ENCODE data around the gene ASB1. TPM values are rescaled to one million over a fixed set of nuclear protein-coding genes. Genes with fewer than 3 reads are reported as not detected.

ASB1 gene
- total and polyA plus RNA-seq, 9 donors, result 39.1 to 48.4 (median 42.9) TPM

DNA sequence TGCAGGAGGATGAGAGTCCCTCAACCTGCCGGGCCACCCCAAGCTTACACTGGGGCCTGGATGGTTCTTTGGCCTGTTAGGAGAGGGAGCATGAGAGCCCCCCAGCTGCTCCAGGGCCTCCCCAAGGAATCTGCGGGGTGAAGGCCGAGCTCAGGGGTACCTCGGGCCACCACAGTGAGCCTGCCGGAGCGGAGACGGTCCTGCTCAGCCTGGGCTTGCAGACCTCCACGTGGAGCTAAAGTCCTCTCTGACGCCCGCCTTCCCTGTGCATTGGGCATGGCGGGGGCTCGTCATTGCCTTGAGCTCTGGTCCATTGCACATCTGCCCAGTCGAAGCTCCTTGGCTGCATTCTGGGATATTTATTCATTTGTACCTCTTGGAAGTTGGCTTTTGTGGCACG is 62.7 kb downstream of the ASB1 start:
- Histone ChIP-seq H3K4me3 (ENCODE audit: low read length) (no peak overlapping the region), H3K4me1 (ENCODE audit: control insufficient read depth, insufficient read depth, low read length) (no peaks in the 10 kb centered on the region), H3K27me3 (ENCODE audit: control insufficient read depth, insufficient read depth, low read length) (no peaks in the 10 kb centered on the region), H3K27ac (ENCODE audit: low read length) (no peak overlapping the region), H3K9me3 (replicated peaks; ENCODE audit: control insufficient read depth, low read depth, low read length) (no peaks in the 10 kb centered on the region), H3K36me3 (ENCODE audit: control insufficient read depth, insufficient read depth, low read length) (no peaks in the 10 kb centered on the region)
- DNase-seq, result no peak
- WGBS (ENCODE audit: insufficient coverage), result 93% methylated on average over 11 of the region's 14 CpGs

- Histone ChIP-seq H3K4me1 (ENCODE audit: control insufficient read depth, insufficient read depth, low read length) (no peaks in the 10 kb centered on the region), H3K9me3 (replicated peaks; ENCODE audit: control insufficient read depth, low read depth, low read length) (no peaks in the 10 kb centered on the region), H3K36me3 (ENCODE audit: control insufficient read depth, insufficient read depth, low read length) (no peaks in the 10 kb centered on the region), H3K27ac (ENCODE audit: low read length) (no peak overlapping the region), H3K4me3 (ENCODE audit: low read length) (no peak overlapping the region), H3K27me3 (ENCODE audit: control insufficient read depth, insufficient read depth, low read length) (no peaks in the 10 kb centered on the region)
- DNase-seq, result no peak
Measured at GRCh38 chr2:238489896-238490295, 63.2 kb downstream of the ASB1 start.

GRCh38 chr2:238492840-238493239 is 66.1 kb downstream of the ASB1 start:
- no peak overlapping the region for H3K27ac ChIP-seq (ENCODE audit: low read length)
- H3K4me3 ChIP-seq (ENCODE audit: low read length), result no peak overlapping the region
- no peaks in the 10 kb centered on the region for H3K4me1 ChIP-seq (ENCODE audit: control insufficient read depth, insufficient read depth, low read length)
- WGBS (ENCODE audit: insufficient coverage), result 50% methylated on average over 2 of the region's 5 CpGs
- no peaks in the 10 kb centered on the region for H3K9me3 ChIP-seq (replicated peaks; ENCODE audit: control insufficient read depth, low read depth, low read length)
- DNase-seq, result no peak
- H3K27me3 ChIP-seq (ENCODE audit: control insufficient read depth, insufficient read depth, low read length), result no peaks in the 10 kb centered on the region
- H3K36me3 ChIP-seq (ENCODE audit: control insufficient read depth, insufficient read depth, low read length), result no peaks in the 10 kb centered on the region

DNA sequence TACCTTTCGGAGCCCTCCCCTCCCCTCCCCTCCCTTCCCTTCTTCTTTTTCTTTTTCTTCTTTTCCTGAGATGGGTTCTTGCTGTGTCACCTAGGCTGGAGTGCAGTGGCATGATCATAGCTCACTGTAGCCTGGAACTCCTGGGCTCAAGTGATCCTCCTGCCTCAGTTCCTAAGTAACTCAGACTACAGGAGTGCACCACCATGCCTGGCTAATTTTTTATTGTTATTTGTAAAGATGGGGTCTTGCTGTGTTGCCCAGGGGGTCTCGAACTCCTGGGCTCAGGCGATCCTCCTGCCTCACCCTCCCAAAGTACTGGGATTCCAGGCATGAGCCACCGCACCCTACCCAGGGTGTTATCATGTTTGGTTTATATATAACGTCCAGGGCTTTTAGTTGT is 66.7 kb downstream of the ASB1 start:
- Histone ChIP-seq H3K27me3 (ENCODE audit: control insufficient read depth, insufficient read depth, low read length) (no peaks in the 10 kb centered on the region), H3K4me3 (ENCODE audit: low read length) (no peak overlapping the region), H3K4me1 (ENCODE audit: control insufficient read depth, insufficient read depth, low read length) (no peaks in the 10 kb centered on the region), H3K36me3 (ENCODE audit: control insufficient read depth, insufficient read depth, low read length) (no peaks in the 10 kb centered on the region), H3K9me3 (replicated peaks; ENCODE audit: control insufficient read depth, low read depth, low read length) (no peaks in the 10 kb centered on the region), H3K27ac (ENCODE audit: low read length) (no peak overlapping the region)
- 83% methylated on average over 1 of the region's 5 CpGs for WGBS (ENCODE audit: insufficient coverage)
- DNase-seq, result no peak

DNA sequence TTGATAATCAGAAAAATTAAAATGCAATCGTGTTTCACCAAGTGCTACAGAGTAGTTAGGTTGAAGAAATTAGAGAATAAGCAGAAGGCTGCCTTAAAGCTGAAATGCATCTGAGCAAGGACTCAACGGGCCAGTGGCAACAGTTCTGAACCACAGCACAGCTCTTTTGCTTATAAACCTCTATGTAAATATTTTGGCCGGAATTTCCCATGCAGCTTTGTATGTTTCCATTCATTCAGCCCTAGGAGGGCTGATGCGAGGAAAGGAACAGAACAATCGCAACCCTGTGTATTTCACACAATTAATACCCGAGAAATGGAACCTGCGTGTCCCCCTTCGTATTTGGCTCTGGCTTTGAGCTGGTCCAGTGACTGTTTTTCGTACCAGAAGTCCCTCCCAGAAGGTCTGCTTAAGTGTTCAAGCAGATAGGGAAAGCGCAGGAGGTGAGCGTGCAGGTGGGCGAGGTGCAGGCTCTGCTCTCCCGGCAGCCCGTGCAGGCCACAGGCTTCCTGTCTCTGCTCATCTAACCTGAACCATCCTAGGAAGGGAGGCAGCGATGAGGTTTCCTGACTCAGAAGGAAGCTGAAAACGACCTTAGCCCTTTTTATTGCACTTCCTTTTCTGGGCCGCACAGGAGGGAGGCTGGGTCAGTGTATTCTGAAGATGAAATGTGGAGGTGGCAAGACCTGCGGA is 67.3 kb downstream of the ASB1 start:
- Histone ChIP-seq H3K36me3 (ENCODE audit: control insufficient read depth, insufficient read depth, low read length) (no peaks in the 10 kb centered on the region), H3K27me3 (ENCODE audit: control insufficient read depth, insufficient read depth, low read length) (no peaks in the 10 kb centered on the region), H3K4me1 (ENCODE audit: control insufficient read depth, insufficient read depth, low read length) (no peaks in the 10 kb centered on the region), H3K27ac (ENCODE audit: low read length) (no peak overlapping the region), H3K4me3 (ENCODE audit: low read length) (no peak overlapping the region), H3K9me3 (replicated peaks; ENCODE audit: control insufficient read depth, low read depth, low read length) (no peaks in the 10 kb centered on the region)
- WGBS (ENCODE audit: insufficient coverage), result 66% methylated on average over 12 of the region's 18 CpGs
- DNase-seq, result no peak

DNA sequence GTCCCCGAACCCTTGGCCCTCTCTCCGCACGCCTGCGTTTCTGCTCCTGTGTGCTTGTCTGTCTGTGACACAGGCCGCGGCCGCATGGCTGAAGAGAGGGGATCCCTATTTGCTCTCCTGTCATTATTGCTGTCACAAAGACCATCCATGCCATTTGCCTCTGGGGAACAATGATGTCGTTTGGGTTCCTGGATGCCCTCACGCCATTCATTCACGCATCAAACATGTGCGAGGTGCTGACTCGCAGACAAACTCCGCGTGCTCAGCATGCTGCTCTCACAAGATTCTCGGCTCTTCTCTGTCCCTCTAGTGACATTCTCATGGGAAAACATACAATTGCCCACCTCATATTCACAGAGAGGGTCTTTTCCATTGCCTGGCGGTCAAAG is 67.8 kb downstream of the ASB1 start:
- Histone ChIP-seq H3K36me3 (ENCODE audit: control insufficient read depth, insufficient read depth, low read length) (no peaks in the 10 kb centered on the region), H3K4me3 (ENCODE audit: low read length) (no peak overlapping the region), H3K27ac (ENCODE audit: low read length) (no peak overlapping the region), H3K27me3 (ENCODE audit: control insufficient read depth, insufficient read depth, low read length) (no peaks in the 10 kb centered on the region), H3K9me3 (replicated peaks; ENCODE audit: control insufficient read depth, low read depth, low read length) (no peaks in the 10 kb centered on the region), H3K4me1 (ENCODE audit: control insufficient read depth, insufficient read depth, low read length) (no peaks in the 10 kb centered on the region)
- no peak for DNase-seq
- 95% methylated on average over 15 of the region's 16 CpGs for WGBS (ENCODE audit: insufficient coverage)

- no peak overlapping the region for H3K27ac ChIP-seq (ENCODE audit: low read length)
- WGBS (ENCODE audit: insufficient coverage), result 68% methylated on average over 6 of the region's 10 CpGs
- DNase-seq, result no peak
- H3K4me1 ChIP-seq (ENCODE audit: control insufficient read depth, insufficient read depth, low read length), result no peaks in the 10 kb centered on the region
- no peak overlapping the region for H3K4me3 ChIP-seq (ENCODE audit: low read length)
- H3K9me3 ChIP-seq (replicated peaks; ENCODE audit: control insufficient read depth, low read depth, low read length), result no peaks in the 10 kb centered on the region
- H3K27me3 ChIP-seq (ENCODE audit: control insufficient read depth, insufficient read depth, low read length), result no peaks in the 10 kb centered on the region
- no peaks in the 10 kb centered on the region for H3K36me3 ChIP-seq (ENCODE audit: control insufficient read depth, insufficient read depth, low read length)
Measured at GRCh38 chr2:238495422-238495821, 68.7 kb downstream of the ASB1 start.

- WGBS (ENCODE audit: insufficient coverage), result 87% methylated on average over 15 of the region's 23 CpGs
- no peaks in the 10 kb centered on the region for H3K36me3 ChIP-seq (ENCODE audit: control insufficient read depth, insufficient read depth, low read length)
Measured at GRCh38 chr2:238496756-238497609, 70.3 kb downstream of the ASB1 start.

DNA sequence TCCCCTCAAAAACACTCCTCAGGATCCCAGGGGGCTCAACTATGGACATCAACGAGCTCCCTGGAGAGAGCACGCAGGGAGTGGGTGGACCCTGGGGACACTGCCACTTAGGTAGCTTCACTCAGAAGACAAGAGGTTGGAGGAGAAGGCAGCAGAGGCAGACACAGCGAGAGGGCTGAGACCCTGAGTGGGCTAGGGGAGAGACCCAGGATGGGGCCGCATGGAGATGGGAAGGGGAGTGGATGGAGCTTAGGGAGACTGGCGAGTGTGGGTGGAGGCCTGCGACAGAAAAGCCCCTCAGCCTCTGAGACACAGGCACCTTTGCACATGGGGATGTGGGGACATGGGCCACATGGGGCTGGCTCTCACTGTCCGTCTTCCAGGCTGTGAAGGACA is 70.9 kb downstream of the ASB1 start:
- H3K27me3 ChIP-seq (ENCODE audit: control insufficient read depth, insufficient read depth, low read length), result no peaks in the 10 kb centered on the region
- no peaks in the 10 kb centered on the region for H3K36me3 ChIP-seq (ENCODE audit: control insufficient read depth, insufficient read depth, low read length)
- no peak for DNase-seq
- H3K9me3 ChIP-seq (replicated peaks; ENCODE audit: control insufficient read depth, low read depth, low read length), result no peaks in the 10 kb centered on the region
- no peak overlapping the region for H3K27ac ChIP-seq (ENCODE audit: low read length)
- no peaks in the 10 kb centered on the region for H3K4me1 ChIP-seq (ENCODE audit: control insufficient read depth, insufficient read depth, low read length)
- 83% methylated on average over 4 of the region's 7 CpGs for WGBS (ENCODE audit: insufficient coverage)
- H3K4me3 ChIP-seq (ENCODE audit: low read length), result no peak overlapping the region

More at GRCh38 chr2:238496756-238497609, 70.3 kb downstream of the ASB1 start:
- no peaks in the 10 kb centered on the region for H3K9me3 ChIP-seq (replicated peaks; ENCODE audit: control insufficient read depth, low read depth, low read length)
- no peak overlapping the region for H3K27ac ChIP-seq (ENCODE audit: low read length)
- H3K4me3 ChIP-seq (ENCODE audit: low read length), result no peak overlapping the region
- no peaks in the 10 kb centered on the region for H3K27me3 ChIP-seq (ENCODE audit: control insufficient read depth, insufficient read depth, low read length)
- no peaks in the 10 kb centered on the region for H3K4me1 ChIP-seq (ENCODE audit: control insufficient read depth, insufficient read depth, low read length)
- DNase-seq, result no peak

DNA sequence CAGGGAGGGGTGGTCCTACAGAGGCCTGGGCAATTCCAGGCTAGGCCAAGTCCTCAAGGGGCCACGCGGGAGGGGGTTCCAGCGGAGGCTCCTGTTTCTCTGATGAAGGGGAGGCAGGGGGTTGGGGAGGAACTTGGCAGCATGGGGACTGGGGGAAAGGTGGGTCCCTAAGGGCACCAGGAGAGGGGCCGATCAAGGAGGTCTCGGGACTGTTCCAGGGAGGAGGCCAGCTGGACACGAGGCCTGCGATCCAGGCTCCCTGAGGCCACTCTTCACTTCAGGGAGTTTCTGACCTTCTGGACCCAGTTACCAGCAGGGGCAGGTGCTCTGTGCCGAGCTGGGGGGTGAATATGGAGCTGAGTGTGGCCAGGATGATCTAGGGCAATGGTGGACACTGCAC is 71.5 kb downstream of the ASB1 start:
- no peak for DNase-seq
- no peaks in the 10 kb centered on the region for H3K9me3 ChIP-seq (replicated peaks; ENCODE audit: control insufficient read depth, low read depth, low read length)
- WGBS (ENCODE audit: insufficient coverage), result 66% methylated on average over 5 of the region's 8 CpGs

More for the DNA sequence above, 71.5 kb downstream of the ASB1 start:
- H3K27me3 ChIP-seq (ENCODE audit: control insufficient read depth, insufficient read depth, low read length), result no peaks in the 10 kb centered on the region
- H3K27ac ChIP-seq (ENCODE audit: low read length), result no peak overlapping the region
- H3K4me1 ChIP-seq (ENCODE audit: control insufficient read depth, insufficient read depth, low read length), result no peaks in the 10 kb centered on the region
- no peak overlapping the region for H3K4me3 ChIP-seq (ENCODE audit: low read length)
- H3K36me3 ChIP-seq (ENCODE audit: control insufficient read depth, insufficient read depth, low read length), result no peaks in the 10 kb centered on the region

All from muscle of leg (tissue), 11 donors.